Measurements from ENCODE around the gene MROH9.

Gene MROH9

GRCh38 chr1:171084091-171084490 lies 148.8 kb downstream of the MROH9 start:
- DNase-seq (ENCODE audit: low read depth) = no peak

- no peak for DNase-seq (ENCODE audit: low read depth)
These were observed 149.5 kb downstream of the MROH9 start for GRCh38 chr1:171084870-171085269.

- DNase-seq (ENCODE audit: low read depth) = no peak
These were observed 152.6 kb downstream of the MROH9 start for GRCh38 chr1:171087896-171088295.

- no peak for DNase-seq (ENCODE audit: low read depth)
These were observed 155.3 kb downstream of the MROH9 start, which contains the start of gene FMO3 for GRCh38 chr1:171090604-171091003. Gene FMO3 (plus strand): TSS chr1:171090905. CDS start chr1:171092659, 1,754 bp downstream.

GRCh38 chr1:171103862-171104261 lies 168.5 kb downstream of the MROH9 start:
- no peak for DNase-seq (ENCODE audit: low read depth)

- DNase-seq (ENCODE audit: low read depth) = no peak
These were observed 172.1 kb downstream of the MROH9 start for GRCh38 chr1:171107262-171107940.

- DNase-seq (ENCODE audit: low read depth) = no peak
These were observed 172.6 kb downstream of the MROH9 start for GRCh38 chr1:171107969-171108368.

GRCh38 chr1:171109966-171110365 lies 174.6 kb downstream of the MROH9 start:
- DNase-seq (ENCODE audit: low read depth) = no peak

GRCh38 chr1:171110621-171111326 lies 175.4 kb downstream of the MROH9 start:
- DNase-seq (ENCODE audit: low read depth) = no peak

- no peak for DNase-seq (ENCODE audit: low read depth)
These were observed 176.8 kb downstream of the MROH9 start for GRCh38 chr1:171112119-171112518.

- no peak for DNase-seq (ENCODE audit: low read depth)
These were observed 178.0 kb downstream of the MROH9 start for GRCh38 chr1:171113382-171113781.

Data from stimulated activated CD8-positive, alpha-beta memory T cell treated with anti-CD3 and anti-CD28 coated beads, Interleukin-12 subunit alpha, Interleukin-12 subunit beta, amount 100 ng/mL, for 4 hours (primary cell).